HG03439 (cell line): ENCODE measurements around the gene MB21D2.

Source experiments
- ATAC-seq: cut with Tn5 transposase; IDR thresholded peaks from one replicate; pipeline ENCODE4 v1.9.1; 2021; ENCODE audit warnings: mild to moderate bottlenecking, moderate library complexity; ENCODE audit not compliant: unreplicated experiment

The MB21D2 gene

GRCh38 chr3:192892981-192893700, 24.5 kb downstream of the MB21D2 start:
- ATAC-seq = peak; percentile 96

GRCh38 chr3:192890347-192891335, 27.0 kb downstream of the MB21D2 start:
- ATAC-seq = no peak

GRCh38 chr3:192889679-192890078, 28.0 kb downstream of the MB21D2 start:
- no peak for ATAC-seq

GRCh38 chr3:192888190-192888589, 29.5 kb downstream of the MB21D2 start:
- ATAC-seq = no peak

GRCh38 chr3:192887701-192888100, 30.0 kb downstream of the MB21D2 start:
- no peak for ATAC-seq

DNA sequence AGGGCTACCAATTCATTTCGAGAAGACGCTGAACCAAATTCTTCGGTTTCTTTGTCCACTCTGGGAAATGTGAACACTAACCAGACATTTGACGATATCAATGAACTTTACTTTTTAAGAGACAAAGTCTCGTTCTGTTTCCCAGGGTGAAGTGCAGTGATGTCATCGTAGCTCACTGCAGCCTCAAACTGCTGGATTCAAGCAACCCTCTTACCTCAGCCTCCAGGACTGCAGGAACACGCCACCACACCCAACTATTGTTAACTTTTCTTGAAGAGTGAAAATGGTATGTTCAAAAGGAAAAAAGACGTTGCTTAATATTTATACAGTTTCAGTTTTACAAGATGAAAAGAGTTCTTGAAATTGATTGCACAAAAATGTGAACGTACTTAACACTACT, 30.6 kb downstream of the MB21D2 start:
- ATAC-seq = no peak

DNA sequence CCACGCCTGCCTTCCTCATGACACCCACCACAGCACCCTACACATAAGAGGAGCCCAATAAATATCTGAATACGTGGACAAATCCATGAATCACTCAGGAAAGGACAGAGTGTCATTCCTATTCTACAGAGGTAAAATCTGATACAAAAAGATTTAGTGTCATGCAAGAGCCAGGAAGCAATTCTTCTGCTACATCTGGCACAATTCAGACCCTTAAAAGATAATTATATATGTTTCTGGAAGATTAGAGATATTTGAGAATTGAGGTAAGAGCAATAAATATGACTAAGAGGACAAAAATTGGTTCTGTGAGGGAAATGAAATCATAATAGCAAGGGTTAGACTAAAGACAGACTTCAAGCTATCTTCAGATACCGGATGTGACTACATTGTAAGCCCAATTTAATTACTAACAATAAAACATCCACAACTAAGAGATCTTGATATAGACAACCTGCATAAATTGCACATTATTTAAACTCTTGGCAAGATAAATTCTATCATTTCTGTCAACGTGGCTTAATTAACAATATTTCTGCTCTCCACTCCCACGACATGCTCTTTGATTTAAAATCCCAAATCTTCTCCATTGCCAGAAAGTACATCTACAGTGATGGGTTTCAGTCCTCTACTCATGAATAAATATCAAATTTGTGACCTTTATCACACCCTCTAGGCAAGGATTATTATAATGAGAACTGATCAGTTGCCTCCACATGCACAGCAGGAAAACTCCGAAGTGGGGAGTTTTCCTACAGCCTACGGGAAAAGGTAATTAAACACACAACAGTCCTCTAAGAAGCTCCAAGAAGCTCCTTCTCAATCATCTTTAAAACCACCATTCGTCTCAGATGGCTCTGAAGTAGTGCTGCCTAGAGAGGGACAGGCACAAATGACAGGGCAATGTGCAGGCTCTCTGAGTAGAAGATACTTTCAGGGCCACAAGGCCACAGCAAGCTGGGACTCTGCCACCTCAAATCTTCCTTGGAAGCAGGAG, 32.6 kb downstream of the MB21D2 start:
- no peak for ATAC-seq

DNA sequence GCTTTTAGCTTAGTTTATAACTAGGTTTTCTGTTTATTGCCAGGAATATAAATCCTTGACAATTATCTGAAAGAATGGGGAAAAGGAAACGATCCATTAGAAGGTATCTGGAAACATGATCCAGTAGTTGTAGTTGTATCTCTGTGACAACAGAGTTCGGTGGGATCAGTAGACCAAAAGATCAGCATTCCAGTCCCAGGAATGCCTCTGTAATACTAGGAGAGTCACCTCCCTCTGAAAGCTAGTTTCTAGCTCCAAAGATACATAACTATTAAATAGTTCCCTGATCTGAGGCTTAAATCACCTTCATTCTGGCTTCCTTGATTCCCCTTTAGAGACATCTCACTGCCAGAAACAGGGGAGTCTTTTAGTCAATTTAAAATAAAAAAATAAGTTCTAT, 34.1 kb downstream of the MB21D2 start:
- ATAC-seq = no peak

DNA sequence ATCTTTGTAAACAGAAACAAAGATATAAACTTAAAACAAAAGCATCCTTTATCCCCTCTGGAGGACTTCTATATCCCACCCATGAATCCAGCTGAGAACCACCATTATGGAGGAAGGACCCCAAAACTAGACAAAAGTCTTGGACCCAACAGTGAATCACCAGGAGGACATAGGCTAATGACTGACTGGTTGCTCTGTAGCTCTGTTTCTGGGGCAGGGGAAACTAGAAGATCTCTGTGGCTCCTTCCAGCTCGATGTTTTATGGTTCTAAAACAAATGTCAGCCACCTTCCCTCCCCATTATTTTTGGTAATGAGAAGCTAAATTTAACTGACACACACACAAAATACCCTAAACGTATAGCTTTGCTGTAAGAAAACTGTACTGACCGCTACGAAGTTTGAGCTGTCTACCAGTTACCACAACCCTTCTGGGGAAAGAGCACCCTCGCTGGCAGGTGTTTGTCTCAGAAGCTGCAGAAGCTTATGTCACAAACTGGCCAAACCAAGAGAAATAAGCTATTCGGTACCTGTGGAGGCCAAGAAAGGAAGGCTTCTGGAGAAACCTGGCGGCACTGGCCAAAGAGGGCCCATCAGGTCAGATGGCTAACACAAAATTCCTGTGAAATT, 36.4 kb downstream of the MB21D2 start:
- ATAC-seq = no peak

- no peak for ATAC-seq
These were observed 37.3 kb downstream of the MB21D2 start for GRCh38 chr3:192880313-192880712.

DNA sequence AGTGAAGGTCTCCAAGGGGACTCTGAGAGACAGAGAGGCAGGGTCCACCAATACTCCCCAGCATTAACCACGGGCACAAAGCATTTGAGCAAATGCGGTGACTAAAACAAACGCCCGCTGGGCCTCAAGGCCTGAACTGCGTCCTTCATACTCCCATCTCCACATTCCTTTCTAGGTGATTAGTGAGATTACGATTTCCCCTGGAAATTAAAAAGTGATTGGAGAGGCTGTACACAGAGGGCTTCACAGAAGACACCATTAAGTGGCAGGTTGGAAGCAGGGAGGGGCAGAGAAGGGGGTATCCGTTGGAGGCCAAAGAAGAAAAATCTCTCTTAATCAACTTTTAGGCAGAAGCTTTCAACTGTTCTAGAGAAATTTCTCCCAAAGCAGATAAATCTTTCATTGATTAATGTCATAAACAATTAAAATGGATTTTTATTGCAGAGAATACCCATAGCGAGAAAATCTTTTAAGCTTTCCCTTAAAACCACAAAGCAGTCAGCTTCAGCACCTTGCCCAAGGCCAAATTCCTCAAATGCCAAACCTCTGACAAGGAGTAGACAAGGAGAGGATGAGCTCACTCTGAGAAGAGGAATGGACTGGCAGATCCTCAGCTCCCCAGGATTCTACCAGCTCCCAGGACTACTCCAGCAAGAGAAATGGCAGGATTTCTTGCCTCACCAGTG, 38.2 kb downstream of the MB21D2 start:
- ATAC-seq = no peak

DNA sequence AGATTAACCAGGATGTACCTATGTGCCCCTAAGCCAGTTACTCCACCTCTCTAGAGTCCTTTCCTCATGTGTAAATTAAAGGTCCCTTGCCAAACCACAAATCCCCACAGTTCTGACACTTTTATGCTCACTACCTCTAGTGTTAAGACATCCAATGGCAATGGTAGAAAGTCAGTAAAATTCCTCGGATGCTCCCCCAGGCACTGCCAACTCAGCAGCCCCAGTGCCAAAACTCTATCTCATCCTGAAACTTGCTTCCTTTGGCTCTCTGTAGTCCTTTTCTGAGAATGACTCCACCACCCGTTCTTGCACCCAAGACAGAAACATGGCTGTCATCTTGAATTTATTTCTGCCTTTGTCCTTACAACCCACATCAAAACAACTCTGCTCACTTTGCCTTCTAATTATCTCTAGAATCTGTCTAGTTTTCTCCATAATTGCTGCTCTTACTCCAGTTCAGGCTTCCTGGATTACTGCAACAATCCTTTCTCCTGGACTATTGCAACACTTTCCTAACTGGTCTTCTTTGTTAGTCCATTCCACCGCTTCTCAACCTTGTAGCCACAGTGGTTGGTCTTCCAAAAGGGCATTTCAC, 41.6 kb downstream of the MB21D2 start:
- ATAC-seq = no peak

DNA sequence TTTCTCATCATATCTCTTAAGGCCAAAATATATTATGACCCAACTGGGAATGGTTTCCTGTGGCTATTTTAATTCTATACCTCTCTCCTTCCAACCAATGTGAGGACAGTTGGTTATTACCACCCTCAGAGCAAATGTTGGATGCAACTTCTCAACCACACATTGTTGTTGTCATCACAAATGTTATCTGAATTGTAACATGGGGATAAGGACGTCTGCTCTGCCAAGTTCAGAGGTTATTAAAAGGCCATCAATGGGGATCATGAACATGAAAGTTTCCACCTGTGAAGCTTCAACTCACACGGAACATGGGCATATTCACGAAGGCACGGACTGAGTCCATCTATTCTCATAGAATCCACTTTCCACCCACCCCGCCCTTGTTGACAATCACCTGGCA, 46.8 kb downstream of the MB21D2 start:
- no peak for ATAC-seq

DNA sequence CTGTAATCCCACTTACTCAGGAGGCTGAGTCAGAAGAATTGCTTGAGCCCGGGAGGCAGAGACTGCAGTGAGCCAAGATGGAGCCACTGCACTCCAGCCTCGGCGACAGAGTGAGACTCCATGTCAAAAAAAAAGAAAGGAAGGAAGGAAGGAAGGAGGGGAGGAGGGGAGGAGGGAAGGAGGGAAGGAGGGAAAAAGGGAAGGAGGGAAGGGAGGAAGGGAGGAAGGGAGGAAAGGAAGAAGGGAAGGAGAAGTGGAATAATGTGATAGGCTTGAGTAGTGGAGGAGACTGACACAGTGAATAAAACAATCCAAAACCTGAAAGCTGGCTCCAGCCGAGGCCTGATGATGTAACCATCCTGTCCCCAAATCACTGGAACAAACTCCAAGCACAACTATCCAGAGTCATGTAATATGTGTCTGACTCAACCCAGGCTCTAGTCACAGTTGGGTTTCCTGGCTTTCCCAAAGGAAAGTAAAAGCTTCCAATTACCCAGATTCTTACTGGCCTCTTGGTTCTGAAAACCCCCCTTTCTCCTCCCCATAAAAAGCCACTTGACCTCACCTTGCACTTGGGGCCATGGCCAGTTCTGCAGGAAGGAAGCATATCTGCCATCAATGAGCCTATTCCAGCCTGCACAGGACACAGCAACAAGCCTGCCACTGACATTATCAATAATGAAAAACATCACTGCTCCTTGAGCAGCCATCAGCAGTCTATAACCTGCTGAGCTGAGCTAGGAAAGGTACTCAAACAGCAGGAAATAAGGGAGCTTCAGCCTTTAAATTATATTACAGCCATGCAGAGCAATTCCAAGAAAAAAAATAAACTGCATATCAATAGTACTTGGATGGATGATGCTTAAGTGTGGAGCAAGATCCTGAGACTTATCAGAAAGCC, 48.3 kb downstream of the MB21D2 start:
- ATAC-seq = no peak

DNA sequence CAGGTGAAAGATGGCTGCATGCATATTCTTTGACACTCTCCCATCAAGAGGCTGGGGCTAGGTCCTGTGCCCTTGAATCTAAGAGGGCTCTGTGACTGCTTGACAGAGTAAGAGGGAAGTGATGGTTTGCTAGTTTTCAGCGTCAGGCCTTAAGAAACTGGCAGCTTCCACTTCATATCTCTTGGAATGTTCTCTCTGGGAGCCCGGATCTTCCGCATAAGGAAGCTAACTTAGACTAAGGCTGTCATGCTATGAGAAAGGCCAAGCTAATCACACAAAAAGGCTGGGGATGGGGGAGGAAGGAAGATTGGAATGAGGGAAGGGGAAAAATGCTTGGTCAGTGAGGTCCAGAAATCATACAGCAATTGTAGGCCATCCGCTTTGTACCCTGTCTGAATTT, 50.0 kb downstream of the MB21D2 start:
- no peak for ATAC-seq

- ATAC-seq = no peak
These were observed 50.9 kb downstream of the MB21D2 start for GRCh38 chr3:192866804-192867203.

DNA sequence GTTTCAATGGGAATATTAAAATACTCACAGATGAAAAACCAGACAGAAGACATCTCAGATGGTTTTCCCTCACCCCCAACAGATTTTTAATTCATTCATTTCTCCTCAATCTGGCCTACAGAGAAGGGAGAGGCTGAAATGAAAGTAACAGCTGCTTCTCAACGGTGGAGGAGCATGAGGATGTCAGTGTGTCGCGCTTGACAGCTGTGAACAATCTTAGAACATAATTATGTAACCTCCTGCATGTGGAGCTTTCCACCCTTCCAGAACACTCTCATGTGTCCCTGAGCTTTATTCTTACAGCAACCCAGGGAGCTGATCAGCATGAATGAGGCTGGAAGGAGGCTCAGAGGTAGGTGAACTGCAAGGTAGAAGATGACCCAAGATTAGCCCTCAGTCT, 52.7 kb downstream of the MB21D2 start:
- peak; percentile 84 for ATAC-seq

- ATAC-seq = no peak
These were observed 54.6 kb downstream of the MB21D2 start for GRCh38 chr3:192863091-192863420.
